Ureter (tissue), 1 donor: Measurements from ENCODE around the gene RDH16. TPM values are rescaled to one million over a fixed set of nuclear protein-coding genes. Genes with fewer than 3 reads are reported as not detected.
"Not testable (repeated sequence)": the region's sequence is repeated elsewhere in the genome, so short reads cannot be mapped to it uniquely, and the experiment has no call there.

Experiments
- DNase-seq: peaks from one replicate; pipeline ENCODE4 v3.0.0-alpha.2; 2020; ENCODE audit warnings: low spot score
- total RNA-seq: library from RNA; stranded (reverse); gene quantifications from one replicate; pipeline ENCODE4 v1.2.4, GENCODE V29; 2023
- donor health status: DM: yes; HTN: yes; CAD: no.

The RDH16 gene
- total RNA-seq, 1 donor from 2014 or later: 0.83 TPM

DNA sequence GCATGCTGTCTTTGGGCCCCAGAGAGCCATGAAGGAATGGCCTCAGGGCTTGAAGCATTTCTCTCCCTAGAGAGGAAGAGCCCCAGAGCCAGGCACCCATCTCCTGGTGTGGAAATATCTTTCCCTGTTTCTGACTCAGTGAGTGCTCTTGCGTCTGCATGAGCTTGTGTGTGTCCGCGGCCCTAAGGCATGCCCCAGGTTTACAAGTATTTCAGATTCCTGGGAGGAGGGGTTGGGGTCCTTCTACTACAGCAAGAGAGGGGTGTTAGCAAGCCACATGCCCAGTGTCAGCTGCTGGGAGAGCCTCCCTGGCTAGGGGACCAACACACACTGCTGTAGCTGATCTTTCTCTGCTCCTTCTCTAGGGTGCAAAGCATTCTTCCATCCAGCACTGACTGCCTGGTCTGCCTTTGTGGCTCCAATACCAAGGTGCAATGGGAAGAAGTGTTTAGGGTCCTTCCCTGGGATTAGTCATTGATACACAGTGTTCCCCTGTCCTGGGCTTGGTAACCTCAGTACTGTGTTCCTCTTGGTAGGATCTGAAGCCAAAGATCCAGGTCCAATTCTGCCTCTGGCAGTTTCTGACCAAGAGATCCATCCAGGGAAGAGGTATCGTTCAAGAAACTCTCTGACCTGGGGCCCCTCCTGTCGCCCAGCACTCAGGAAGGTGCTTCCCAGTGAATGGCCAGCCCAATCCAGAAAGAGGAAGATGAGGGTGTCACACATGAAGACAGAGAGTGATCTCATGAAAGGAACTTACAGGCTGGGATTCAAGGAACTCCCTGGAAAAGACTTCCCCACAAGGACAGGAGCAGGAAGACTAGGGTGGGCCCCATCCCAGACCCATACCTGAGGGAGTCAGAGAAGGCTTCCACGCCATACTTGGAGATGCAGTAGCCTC is 3.1 kb downstream of the RDH16 start:
- no peak for DNase-seq

DNA sequence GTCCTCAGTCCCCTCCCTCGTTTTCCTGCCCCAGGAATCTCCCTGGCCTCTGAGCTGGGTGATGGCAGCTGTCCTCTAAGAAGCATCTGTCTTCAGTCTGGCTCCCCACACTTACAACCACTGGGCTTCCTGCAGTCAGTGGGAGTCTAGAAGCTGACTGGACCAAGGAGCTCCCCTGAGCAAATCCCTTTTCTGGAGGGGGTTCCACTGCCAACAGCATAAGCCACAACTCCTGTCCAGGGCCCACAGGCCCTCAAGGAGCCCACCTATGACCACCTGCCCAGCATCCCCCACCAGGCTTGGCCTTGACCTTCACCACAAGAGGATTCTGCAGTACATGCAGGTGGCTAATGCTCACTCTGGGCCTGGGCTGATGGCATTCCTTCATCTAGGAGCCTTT is 4.1 kb downstream of the RDH16 start:
- DNase-seq: no peak

DNA sequence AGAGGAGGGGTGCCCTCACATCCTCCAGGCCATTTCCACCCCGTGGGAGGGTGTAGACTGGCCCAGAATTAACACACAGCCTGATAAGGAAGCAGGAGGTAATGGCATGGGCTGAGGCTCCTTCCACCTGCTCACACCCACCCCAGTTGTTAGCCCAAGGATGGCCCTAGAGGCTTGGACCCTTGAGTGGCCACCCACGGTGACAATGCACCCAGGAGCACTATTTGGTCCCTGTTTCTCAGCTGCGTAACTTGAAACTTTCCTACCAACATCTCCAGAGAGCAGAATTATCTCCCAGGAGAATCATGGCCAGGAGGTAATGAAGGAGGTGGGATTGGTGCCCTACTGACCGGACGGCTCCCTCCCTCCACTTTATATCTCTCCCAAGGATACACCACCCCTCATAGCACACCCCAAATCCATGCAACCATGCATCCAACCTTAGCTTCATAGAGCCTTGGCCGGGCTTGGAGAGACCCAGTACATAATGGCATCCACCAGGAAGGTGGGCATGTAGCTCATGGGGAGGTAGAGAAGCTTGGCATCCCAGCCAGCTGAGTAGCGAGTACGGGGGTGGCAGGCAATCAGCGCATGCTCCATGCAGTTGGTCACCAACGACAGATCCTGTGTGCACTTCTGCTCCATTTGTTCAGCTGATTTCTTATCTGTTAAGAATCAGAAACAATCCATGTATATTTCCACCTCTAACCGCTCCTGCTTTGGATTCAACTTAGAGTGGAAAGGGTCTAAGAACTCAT is 5.6 kb downstream of the RDH16 start:
- DNase-seq: no peak

DNA sequence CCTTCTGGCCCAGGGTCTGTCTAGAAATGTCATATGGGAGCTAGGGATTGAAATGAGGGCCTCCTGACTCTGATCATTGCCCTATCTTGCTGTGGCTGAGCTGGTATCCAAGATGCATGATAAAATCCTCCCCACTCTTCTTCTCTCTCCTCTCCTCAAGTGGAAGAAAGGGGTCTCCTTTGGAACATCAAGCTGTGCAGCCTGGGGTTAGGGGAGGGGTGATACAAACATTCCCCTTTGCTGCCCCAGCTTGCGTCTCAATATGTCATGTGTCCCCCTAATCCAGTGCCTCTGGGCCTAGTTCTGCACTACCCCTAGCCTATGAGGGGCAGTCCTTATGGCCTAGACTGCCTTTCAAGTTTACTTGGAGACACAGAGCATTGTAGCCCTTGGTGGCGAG is 8.5 kb downstream of the RDH16 start:
- no peak for DNase-seq

DNA sequence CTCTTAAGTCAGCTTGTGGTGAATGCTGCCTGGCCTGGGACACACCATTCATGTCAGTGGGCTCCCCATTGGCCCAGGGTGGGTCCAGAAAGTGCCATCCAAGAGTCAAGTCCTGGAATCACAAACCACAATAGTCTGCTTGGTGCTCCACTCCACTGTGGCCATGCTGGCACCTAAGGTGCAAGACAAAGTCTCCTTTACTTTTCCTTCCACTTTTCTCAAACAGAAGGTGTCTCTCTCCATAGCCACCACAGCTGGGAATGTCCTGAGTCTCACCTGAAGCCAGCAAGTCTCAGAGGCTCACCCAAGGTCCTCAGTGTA is 9.0 kb downstream of the RDH16 start:
- no peak for DNase-seq

DNA sequence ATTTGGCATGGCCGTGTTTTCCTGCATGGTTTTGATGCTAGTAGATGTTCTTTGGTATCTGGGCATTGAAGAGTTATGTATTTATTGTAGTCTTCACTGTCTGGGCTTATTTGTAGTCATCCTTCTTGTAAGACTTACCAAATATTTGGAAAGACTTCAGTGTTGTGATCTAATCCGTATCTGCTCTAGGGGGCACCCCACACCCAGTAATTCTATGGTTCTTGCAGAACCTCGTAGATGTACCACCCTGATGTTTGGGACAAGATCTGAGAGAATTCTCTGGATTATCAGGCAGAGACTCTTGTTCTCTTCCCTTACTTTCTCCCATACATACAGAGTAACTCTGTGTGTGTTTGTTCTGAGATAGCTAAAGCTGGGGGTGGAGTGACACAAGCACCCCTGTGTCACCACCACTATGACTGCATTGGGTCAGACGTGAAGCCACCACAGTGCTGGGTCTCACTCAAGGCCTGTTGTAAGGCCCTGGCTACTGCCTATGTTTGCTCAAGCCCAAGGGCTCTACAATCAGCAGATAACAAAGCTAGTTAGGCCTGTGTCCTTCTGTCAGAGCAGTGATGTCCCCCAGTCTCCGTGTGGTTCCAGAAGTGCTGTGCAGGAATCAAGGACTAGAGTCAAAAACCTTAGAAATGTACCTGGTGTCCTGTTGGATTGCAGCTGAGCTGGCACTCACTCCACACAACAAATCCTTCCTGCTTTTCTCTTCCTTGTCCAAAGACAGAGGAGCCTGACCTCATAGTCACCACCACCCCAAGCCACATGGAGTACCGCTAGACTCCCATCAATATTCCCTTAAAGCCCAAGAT is 9.6 kb downstream of the RDH16 start:
- no peak for DNase-seq

DNA sequence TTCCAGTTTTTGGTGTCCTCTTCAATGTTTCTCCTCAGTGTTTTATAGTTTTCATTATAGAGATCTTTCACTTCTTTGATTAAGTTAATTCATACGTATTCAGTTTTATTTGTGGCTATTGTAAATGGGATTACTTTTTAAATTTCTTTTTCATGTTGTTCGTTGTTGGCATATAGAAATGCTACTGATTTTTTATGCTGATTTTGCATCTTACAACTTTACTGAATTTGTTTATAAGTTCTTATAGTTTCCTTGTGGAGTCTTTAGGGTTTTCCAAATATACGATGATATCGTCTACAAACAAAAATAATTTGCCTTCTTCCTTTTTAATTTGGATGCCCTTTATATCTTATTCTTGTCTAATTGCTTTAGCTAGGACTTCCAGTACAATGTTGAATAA is 13.5 kb downstream of the RDH16 start:
- no peak for DNase-seq

DNA sequence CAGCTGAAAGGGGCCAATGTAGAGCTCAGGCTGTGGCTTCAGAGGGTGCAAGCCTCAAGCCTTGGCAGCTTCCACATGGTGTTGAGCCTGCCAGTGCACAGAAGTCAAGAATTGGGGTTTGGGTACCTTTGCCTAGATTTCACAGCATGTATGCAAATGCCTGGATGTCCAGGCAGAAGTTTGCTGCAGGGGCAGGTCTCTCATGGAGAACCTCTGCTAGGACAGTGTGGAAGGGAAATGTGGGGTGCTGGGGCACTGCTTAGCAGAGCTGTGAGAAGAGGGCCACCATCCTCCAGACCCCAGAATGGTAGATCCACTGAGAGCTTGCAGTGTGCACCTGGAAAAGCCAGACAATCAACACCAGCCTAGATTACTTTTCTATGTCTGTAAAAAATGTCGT is 14.0 kb downstream of the RDH16 start:
- DNase-seq: not testable (repeated sequence)

DNA sequence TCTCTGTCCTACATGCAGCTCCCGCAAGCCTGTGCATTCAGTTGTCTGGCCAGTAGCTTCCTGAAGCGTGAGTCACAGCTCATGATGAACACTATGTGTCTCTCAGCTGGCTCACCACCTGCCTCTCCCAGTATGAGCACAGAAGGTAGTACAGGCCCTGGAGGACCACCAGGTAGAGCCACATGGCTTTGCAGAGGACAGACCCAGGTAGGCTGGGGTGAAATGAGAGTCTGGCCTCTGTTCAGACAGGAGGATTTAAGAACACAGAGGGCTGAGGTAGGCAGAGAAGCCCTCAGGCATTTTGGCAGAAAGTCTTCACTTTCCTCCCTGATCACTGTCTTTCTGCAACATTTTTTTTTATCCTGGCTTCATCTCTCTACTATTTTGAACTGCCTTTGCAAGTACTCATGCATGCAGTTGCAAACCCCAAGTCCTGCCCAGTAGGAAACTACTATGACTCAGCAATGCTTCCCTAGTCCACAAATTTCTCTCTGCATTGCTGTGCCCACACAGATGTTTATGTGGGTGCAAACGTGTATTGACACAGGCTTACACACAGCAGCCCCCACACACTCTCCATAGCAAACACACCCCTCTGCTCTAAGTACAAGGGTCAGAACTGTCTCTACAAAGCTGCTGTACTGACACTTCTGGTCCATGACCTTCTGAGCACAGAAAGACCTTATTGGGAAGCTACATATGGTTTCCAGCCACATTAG is 15.9 kb downstream of the RDH16 start:
- DNase-seq: peak; percentile 34

DNA sequence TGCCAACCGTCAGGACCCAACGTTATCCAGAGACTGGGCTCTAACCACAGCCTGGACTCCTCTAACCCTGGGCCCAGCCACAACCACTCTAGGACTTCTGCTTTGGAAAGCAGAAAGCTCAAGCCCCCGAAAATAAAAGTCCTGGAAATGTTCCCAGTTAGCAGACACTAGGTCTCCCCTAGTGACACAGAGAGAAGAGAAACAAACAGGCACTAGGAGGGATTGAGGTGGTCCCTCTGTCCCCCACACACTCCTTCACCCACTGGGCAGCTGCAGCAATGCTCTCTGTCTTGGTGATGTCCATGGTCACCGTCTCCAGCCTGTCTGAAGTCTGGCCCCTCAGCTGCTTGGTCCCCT is 16.5 kb downstream of the RDH16 start:
- not testable (repeated sequence) for DNase-seq

DNA sequence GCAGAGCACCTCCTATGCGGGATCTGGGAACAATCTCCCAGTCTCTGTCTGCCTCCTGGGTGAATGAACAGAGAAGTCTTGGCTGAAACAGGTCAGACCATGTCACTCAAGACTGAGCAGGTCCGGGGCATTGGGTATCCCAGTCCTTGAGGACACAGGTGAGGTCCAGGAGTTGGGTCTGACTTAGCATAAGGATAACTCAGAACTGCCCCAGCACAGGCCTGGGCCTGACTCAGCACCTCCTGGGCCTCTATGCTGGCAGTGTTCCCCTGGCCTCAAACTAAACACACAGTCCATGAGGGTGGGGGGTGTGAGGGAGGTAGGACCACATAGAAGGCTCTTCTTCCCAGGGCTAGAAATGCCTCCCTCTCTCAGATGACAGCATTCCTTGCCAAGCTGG is 21.7 kb downstream of the RDH16 start:
- no peak for DNase-seq

DNA sequence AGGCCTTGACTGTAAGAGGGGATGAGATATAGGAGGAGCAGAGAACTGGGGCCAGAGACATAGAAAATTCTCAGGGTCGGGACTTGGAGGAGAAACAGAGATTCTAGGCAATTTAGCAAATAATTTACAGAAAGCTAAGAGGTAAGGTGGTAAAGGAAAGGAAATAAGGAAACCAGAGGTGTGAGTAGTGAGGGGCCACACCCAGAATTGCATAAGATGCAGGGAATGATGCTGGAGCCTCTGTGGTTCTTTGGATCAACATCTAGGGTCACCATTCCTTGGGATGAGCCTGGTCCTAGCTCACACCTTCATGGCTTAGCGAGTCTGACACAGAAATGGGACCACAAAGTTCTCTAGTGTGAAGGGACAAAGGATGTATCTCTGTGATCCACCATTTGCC is 22.3 kb downstream of the RDH16 start:
- DNase-seq: no peak

DNA sequence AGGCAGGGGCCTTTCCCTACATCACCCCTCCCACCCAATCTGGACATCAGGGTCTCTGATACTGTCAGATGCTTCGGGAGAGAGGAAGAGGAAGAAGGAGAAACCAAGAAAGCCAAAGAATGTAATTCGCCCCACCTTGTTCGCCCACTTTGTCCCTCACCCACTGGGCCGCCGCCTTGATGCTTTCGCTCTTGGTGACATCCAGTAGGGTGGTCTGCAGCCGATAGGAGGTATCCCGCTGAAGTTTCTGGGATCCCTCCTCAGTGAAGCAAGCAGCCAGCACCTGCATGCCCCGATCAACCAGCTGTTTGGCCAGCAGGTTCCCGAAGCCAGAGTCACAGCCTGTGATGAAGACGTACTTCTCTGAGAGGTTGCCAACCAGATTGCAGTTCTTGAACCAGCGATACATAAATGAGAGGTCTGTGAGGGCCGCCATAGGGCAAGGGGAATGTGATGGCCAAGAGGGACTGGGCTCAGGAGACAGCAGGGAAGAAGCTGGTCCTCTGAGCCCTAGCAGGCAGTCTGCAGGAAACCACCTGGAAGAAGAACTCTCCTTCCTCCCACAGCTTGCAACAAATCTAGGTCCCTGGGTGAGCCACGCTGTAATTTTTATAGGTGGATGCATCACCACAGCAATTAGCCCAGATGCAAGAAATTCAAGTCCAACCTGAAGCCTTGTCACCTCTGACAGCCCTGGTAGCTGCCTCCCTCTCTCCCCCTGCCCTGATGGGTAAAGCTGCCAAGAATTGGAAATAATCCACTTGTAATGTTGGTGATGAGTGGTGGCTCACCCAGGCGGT is 23.4 kb downstream of the RDH16 start, which contains the start of gene SDR9C7:
Gene SDR9C7 (minus strand): TSS at position 583 of the 800 bp plus-strand sequence. CDS start 147 bp downstream, at position 436.
- peak; percentile 39 for DNase-seq

DNA sequence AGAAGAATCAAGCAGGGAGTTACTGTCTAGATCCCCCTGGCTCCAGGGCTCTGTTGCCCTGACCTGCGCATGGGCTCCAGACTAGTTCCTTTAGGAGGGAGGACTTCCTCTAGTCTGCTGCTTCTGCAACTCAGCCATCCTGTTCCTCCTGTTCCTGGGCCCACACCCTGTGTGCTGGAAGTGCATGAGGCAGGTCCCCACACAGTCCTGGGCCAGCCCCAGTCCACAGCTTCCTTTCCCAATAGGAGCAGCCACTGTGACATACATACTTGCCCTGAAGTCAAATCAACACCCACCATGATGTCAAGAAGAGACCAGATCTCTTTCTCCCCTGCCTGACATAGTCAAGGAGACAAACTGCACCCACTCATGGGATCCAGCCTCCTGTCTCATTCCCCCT is 24.5 kb downstream of the RDH16 start:
- peak; percentile 83 for DNase-seq

DNA sequence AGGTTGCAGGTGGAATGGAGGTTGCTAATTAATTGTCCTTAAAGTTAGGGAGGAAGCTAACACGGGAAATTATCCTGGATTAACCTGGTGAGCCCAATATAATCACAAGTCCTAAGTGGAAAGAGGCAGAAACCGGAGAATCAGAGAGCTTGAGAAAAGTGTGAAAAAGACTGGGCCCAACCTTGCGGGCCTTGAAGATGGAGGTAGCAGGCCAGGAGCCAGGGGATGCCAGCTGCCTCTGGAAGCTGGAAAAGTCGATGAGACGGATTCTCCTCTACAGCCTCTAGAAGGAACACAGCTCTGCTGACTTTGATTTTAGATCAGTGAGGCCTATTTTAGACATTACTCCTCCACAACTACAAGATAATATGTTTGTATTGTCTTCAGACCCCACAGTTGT is 25.3 kb downstream of the RDH16 start:
- peak; percentile 12 for DNase-seq

DNA sequence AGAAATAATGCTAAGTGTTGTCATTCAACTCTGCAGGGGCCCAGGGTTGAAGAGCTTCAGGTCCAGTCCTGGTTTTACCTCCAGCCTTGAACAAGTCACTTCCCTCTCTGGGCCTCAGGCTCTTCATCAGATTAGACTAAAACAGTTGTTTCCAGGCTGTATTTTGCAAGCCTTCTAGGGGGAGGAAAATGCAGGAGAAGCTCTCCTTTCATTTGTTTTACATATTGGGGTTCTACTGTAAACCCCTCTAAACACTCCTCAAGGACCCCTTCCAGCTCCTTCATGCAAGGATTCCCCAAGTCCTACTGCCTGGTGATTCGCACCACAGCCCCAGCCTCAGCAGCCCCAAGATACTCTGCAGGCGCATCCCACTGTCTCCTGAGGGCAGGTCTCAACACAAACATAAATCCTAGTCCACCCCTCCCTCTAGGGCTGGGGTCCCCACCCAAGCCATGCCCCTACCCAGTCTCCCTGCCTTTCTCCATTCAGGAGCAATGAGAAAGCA is 25.9 kb downstream of the RDH16 start:
- DNase-seq: peak; percentile 51

DNA sequence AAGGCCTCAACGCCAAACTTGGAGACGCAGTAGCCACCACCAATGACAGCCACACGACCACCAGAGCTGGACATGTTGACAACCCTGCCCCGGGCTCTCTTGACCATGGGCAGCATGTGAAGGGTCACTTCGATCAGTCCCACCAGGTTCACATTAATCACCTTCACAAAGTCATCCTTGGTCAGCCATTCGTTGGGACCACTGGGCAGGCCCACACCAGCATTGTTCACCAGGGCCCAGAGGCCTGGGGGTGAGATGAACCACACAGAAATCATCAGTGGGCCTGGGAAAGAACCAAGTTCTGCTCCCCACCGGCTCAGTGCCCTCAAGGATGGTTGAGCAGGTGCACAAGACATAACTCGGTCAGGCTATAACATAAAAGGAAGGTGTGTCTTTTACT is 27.2 kb downstream of the RDH16 start:
- peak; percentile 31 for DNase-seq

DNA sequence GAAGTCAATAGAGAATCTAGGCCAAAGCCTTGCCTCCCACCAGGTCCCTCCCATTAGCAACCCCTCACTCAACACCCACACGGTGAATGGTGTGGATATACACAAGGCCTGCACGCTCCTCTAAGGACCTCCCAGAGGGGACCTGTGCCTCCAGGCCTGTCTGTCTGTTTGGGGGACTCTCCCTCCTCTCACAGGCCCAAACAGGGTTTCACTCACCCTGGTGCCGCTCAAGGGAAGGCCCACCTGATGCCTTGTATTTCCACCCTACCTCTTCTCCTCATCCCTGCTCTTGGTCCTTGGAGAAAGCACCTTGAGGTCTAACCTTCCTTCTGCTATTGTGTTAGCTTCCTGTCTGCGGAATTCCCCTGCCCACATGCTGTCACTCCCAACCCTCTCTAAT is 27.6 kb downstream of the RDH16 start:
- peak; percentile 19 for DNase-seq

DNA sequence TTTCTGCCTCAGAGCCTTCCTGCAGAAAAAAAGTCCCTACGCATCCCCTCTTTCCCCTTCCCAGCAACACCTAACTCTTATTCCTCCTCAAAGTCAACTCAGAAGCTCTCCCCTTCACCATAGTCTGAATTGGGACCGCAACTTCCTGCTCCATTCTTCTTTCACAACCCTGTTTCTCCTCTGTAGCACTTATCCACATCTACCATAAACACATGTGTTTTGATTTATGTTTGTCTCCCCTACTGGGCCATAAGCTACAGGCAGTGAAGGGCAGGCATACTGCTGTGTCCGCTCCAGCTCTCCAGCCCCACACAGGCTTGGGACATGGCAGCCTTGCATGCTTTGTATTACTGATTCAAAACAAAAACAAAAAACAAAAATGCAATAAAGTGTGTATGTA is 29.1 kb downstream of the RDH16 start:
- no peak for DNase-seq

DNA sequence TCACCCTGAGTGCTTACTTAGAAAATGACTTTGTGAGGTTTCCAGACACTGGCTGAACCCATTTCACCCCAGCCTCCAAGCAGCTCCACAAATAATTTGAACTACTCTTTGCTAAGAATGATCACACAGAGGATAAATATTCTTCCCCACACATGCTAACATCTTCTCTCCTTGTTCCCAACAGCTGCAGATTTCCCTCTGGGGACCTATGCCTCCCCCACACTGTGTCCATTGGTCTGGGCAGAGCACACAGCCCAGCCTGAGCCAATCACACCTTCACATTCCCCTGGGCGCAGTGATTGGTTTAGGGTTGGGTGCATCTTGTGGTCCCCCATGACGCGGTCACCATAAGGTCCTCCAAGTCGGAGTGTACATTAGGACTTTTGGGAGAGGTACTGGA is 30.1 kb downstream of the RDH16 start:
- no peak for DNase-seq

DNA sequence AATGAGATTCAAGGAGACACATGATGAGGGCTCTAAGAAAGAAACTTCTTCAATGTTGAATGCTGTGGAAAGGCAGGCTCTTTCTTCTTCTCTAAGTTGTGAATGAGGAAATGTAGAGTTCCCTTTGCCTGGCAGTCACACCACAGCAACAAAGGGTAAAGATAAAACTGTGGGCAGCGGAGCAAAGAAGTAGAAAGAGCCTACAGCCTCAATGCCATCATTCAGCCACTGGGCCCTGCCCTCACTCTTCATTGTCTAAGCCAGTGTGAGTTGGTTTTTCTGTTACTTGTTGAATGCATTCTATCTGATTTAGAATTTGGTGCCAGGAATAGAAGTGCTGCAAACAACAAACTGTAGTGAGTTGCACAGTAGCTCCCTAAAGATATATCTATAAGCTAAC is 35.4 kb downstream of the RDH16 start:
- no peak for DNase-seq
